Fibroblast of mammary gland (primary cell): Measurements from ENCODE around the gene CFAP43.

Experiments used
- DNase-seq: peaks from one replicate; pipeline ENCODE4 v3.0.0-alpha.2; 2010; ENCODE audit warnings: low read depth
- H3K4me3 ChIP-seq: 2 replicates; pipeline ENCODE4 v1.5.1; 2011; ENCODE audit warnings: low read depth, mild to moderate bottlenecking, low read length, moderate library complexity; ENCODE audit not compliant: control insufficient read depth
- TF ChIP-seq, protein P1 (sequence below): conservative IDR thresholded peaks from 2 replicates; pipeline ENCODE4 v1.5.1; 2011; ENCODE audit warnings: low read depth, low read length, inconsistent platforms; ENCODE audit not compliant: control insufficient read depth, insufficient read depth

The CFAP43 gene

DNA sequence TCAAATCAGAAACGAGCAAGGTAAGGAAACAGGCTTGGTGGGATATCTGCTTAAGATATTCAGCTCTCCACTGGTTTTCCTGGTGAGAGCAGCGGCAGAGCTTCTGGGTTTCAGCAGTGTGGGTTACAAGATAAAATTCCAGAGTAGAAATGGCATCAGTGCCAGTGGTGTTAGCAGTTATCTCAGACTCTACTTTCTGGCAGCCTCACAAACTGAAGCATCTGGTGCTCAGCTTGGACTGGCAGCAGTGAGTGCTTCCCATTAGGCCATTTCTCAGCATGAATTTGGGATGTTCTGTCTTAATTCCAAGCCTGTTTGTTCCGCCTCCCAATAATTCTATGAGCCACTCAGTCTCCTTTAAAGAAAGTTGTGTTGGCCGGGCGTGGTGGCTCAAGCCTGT is 29.9 kb upstream of the CFAP43 start:
- TF ChIP-seq, protein P1, sequence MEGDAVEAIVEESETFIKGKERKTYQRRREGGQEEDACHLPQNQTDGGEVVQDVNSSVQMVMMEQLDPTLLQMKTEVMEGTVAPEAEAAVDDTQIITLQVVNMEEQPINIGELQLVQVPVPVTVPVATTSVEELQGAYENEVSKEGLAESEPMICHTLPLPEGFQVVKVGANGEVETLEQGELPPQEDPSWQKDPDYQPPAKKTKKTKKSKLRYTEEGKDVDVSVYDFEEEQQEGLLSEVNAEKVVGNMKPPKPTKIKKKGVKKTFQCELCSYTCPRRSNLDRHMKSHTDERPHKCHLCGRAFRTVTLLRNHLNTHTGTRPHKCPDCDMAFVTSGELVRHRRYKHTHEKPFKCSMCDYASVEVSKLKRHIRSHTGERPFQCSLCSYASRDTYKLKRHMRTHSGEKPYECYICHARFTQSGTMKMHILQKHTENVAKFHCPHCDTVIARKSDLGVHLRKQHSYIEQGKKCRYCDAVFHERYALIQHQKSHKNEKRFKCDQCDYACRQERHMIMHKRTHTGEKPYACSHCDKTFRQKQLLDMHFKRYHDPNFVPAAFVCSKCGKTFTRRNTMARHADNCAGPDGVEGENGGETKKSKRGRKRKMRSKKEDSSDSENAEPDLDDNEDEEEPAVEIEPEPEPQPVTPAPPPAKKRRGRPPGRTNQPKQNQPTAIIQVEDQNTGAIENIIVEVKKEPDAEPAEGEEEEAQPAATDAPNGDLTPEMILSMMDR, result no peak
- DNase-seq, result peak; percentile 8
- H3K4me3 ChIP-seq, result no peak overlapping the region

DNA sequence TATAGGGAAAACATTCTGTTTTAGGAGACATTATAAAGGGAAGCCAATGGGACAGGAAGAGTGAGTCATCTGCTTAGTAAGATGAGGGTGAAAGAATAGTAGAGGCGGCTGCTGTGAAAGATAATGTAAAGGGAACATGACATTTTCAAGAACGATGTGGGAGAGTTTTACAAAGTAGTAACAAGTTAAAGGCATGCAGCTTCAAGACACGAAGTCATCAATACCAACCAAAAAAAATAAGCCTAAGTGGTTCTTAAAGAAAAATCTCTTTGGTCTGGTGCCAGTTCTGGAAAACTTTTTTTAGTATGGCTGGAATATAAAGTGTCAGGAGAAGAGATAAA is 28.6 kb upstream of the CFAP43 start:
- peak; percentile 79 for DNase-seq
- TF ChIP-seq, protein P1, result no peak
- no peak overlapping the region for H3K4me3 ChIP-seq

DNA sequence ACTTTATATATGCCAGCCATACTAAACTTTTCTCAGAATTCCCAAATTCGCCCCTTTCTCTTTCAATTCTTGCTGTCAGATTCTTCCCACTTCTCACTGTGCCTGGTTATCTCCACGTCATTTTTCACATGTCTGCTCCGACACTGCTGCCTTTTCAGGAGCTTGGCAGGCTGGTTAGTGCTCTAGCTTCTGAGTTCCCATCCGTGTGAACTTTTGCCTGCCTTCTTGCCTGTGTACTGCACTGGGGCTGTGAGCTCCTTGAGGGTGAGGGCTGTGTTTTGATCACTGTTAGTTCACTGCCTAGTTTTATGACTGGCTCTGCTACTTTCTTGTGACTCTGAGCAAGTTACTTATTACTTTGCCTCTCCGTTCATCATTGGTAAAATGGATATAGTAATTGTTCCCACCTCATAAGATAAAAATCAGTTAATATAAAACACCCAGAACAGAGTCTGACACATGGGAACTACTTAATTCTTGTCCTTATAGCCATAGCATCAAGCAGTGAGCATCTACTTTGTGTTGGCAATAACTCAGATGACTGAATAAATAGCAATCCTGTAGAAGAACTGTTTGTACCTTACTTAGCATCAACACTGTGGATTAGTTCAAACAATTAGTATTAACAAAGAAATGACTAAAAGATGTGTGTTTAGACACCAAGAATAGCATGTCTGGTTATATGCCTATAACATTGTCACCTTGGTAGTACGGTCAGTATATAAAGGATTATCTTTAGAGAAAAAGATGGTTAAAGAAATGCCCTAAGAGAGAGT is 28.0 kb upstream of the CFAP43 start:
- TF ChIP-seq, protein P1, result no peak
- H3K4me3 ChIP-seq, result no peak overlapping the region
- peak; percentile 60 for DNase-seq

- no peak overlapping the region for H3K4me3 ChIP-seq
- no peak for DNase-seq
- TF ChIP-seq, protein P1, result no peak
Observed at GRCh38 chr10:104259456-104259855, 27.3 kb upstream of the CFAP43 start.

GRCh38 chr10:104258209-104258608 is 26.0 kb upstream of the CFAP43 start:
- H3K4me3 ChIP-seq, result no peak overlapping the region
- no peak for DNase-seq
- TF ChIP-seq, protein P1, result no peak

DNA sequence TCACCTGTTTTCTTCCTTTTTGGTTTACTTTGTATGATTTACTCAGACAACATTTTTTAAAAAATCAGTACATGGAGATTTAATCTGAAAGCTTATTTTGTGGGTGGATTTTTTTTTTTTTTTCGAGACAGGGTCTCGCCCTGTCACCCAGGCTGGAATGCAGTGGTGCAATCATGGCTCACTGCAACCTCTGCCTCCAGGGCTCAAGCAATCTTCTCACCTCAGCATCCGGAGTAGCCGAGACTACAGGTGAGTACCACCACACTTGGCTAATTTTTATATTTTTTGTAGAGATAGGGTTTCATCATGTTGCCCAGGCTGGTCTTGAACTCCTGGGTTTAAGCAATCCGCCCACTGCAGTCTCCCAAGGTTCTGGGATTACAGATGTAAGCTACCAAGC is 25.1 kb upstream of the CFAP43 start:
- H3K4me3 ChIP-seq, result no peak overlapping the region
- TF ChIP-seq, protein P1, result no peak
- DNase-seq, result no peak

DNA sequence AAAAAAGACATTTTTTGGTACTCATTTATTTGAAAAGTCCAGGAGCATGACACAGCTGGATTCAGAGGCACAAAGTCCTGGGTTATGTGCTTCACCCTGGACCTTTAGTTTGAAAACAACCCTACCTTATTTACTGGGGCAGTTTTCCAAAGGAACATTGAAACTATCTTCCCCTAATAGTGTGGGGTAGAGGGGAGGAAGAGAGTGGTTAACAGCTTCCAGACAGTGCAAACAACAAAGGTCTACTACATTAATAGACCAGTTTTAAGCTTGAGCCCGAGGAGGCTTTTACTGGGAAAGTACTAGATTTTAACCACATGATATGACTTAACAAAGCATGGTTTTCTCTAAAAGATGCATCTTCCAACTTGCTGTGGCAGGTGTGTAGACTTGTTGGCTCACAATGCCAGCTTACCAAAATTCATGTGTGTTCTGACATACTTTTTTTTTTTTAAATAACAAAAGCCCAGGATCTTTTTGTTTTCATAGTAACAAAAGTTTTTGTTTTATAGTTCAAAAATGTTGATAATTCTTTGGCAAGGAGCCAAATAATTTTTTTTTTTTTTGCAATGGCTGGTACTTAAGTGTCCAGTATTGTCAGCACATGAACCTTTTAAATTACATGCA is 24.3 kb upstream of the CFAP43 start:
- TF ChIP-seq, protein P1, result no peak
- peak; percentile 12 for DNase-seq
- H3K4me3 ChIP-seq, result peak overlapping the region; percentile 62
